Heart left ventricle (tissue), 16 donors: ENCODE measurements around the gene DNAJA3. TPM values are rescaled to one million over a fixed set of nuclear protein-coding genes. Genes with fewer than 3 reads are reported as not detected.

Experiments used
- ATAC-seq, 4 donors: fragments of 200-7000 bp; cut with Tn5 transposase; one replicate each; pipeline ENCODE4 v1.9.1; 2020 to 2022; ENCODE audit warnings: moderate library complexity in 4 of 4, mild to moderate bottlenecking in 3 of 4, moderate number of reproducible peaks in 1 of 4
- DNase-seq, 5 donors: peaks; one replicate each; pipeline ENCODE4 v3.0.0-alpha.2; 2020
- H3K27ac ChIP-seq, 12 donors: fragments of 200-600 bp; sonication (generic) in 4 of 12; one replicate each; pipeline versions ENCODE4 v1.5.0 to v1.8.0; 2016 to 2022; ENCODE audit warnings: mild to moderate bottlenecking in 2 of 12
- H3K27me3 ChIP-seq, 9 donors: fragments of 200-600 bp; sonication (generic) in 2 of 9; one replicate each; pipeline versions ENCODE4 v1.5.1 to v1.8.0; 2016 to 2022; ENCODE audit warnings: mild to moderate bottlenecking in 3 of 9
- H3K36me3 ChIP-seq, 9 donors: fragments of 200-600 bp; sonication (generic) in 2 of 9; one replicate each; pipeline versions ENCODE4 v1.5.0 to v1.8.0; 2018 to 2022; ENCODE audit warnings: mild to moderate bottlenecking in 2 of 9
- H3K4me1 ChIP-seq, 12 donors: fragments of 200-600 bp; sonication (generic) in 4 of 12; one replicate each; pipeline versions ENCODE4 v1.5.0 to v1.8.0; 2016 to 2022; ENCODE audit warnings: mild to moderate bottlenecking in 3 of 12
- H3K4me3 ChIP-seq, 12 donors: fragments of 200-600 bp; sonication (generic) in 4 of 12; one replicate each; pipeline versions ENCODE4 v1.5.0 to v1.8.0; 2017 to 2022; ENCODE audit warnings: mild to moderate bottlenecking in 9 of 12, moderate library complexity in 4 of 12
- H3K9me3 ChIP-seq, 12 donors: fragments of 200-600 bp; sonication (generic) in 4 of 12; one replicate each; pipeline versions ENCODE4 v1.5.0 to v1.8.0; 2016 to 2022; ENCODE audit warnings: mild to moderate bottlenecking in 1 of 12
- CTCF ChIP-seq, 12 donors: fragments of 200-600 bp; sonication (generic) in 4 of 12; IDR thresholded peaks; one replicate each; pipeline versions ENCODE4 v1.5.0 to v1.8.0; 2018 to 2022; ENCODE audit warnings: antibody characterized with exemption in 12 of 12, mild to moderate bottlenecking in 5 of 12
- POLR2A ChIP-seq, 2 donors: fragments of 450-650 bp; IDR thresholded peaks; one replicate each; pipeline ENCODE4 v1.6.1; 2017; ENCODE audit warnings: antibody characterized with exemption in 2 of 2, mild to moderate bottlenecking in 2 of 2, moderate library complexity in 2 of 2
- WGBS, 4 donors: extraction: QIAGEN DNeasy Blood & Tissue Kit in 2 of 4; methylation state at CpG; one replicate each; pipeline versions ENCODE4 v1.1.5 to v1.1.7; 2013 to 2018; 5-methylcytosine and 5-hydroxymethylcytosine counted together
- intact Hi-C, 10 donors: fragments of 100-400 bp; cut with DNase I; formaldehyde crosslinking; loops; one replicate each; pipeline versions ENCODE4 v1.11.1 to v1.14.2; 2022
- polyA plus RNA-seq, 2 donors: library from polyadenylated mRNA; stranded (reverse); fragments of 200-250 nt; gene quantifications; one replicate each; pipeline ENCODE4 v1.2.3, GENCODE V29; 2013
- total RNA-seq, 9 donors: library from RNA; depleted of rRNA in 2 of 9; stranded (reverse); fragments of >200 nt in 2 of 9; fragmentation: NEBNext Ultra II Directional in 3 of 9; extraction: Animal tissue kit (Norgen Biotek cat#: 25700) in 3 of 9; gene quantifications; one replicate each; pipeline versions ENCODE4 v1.1.0 to v1.2.4, GENCODE V29; 2016 to 2023
- donor health status: ischemic (EF 13 %, LVEDD 7.1; RV severe dilation, severe dysfunction).
- donor health status: healthy with polysubstance abuse.
- donor health status: DM: no; HTN: yes; CAD: no.
- donor health status: DM: no; HTN: no; CAD: no.
- donor health status: ischemic (EF 25% LVEDD 6.9; RV normal size, moderate dysfunction).
- donor health status: ischemic (EF 25% LVEDD 5.7; RV mildly dilated, moderate dysfunction).
- donor health status: healthy.
- donor health status: DM: yes; HTN: yes; CAD: no.
- donor health status: ischemic (EF 35%, LVEDD 5.7; RV mildly dilated, moderate dysfunction).
- donor health status: nonischemic (EF 11% LVEDD 7.7; RV severe dilation, severe dysfunction).
- donor health status: DM: yes; HTN: yes; CAD: no.
- donor health status: PGD.
- donor health status: ischemic (EF 29% LVEDD 5.4; RV normal size, mild dysfunction).
- donor health status: nonischemic (EF 23%, LVEDD 6.1; RV moderate dilation, normal function).

DNAJA3 gene
- total and polyA plus RNA-seq, 11 donors: 47.4 to 88.4 (median 59.7) TPM

GRCh38 chr16:4494746-4495490 lies 69.2 kb downstream of the DNAJA3 start:
- TF ChIP-seq CTCF (IDR thresholded peaks at IDR 0.05): no peak
- no peak for TF ChIP-seq POLR2A (IDR thresholded peaks at IDR 0.05)
- ATAC-seq (peak in 1 of 4 donors; percentile 36), DNase-seq (no peak)
- Histone ChIP-seq H3K36me3 (peaks cover 0 to 39% (median 12%) of the 10 kb centered on the region in 9 donors), H3K4me1 (peaks cover under 1 to 38% (median 6%) of the 10 kb centered on the region in 12 donors), H3K9me3 (no peaks in the 10 kb centered on the region), H3K27me3 (no peaks in the 10 kb centered on the region), H3K4me3 (no peak overlapping the region), H3K27ac (peak overlapping the region in 1 of 12 donors; percentile 6)
- intact Hi-C loops: no loop called here
- 89 to 94% (median 92%) methylated on average over 6 of the region's 6 CpGs for WGBS, 4 donors

DNA sequence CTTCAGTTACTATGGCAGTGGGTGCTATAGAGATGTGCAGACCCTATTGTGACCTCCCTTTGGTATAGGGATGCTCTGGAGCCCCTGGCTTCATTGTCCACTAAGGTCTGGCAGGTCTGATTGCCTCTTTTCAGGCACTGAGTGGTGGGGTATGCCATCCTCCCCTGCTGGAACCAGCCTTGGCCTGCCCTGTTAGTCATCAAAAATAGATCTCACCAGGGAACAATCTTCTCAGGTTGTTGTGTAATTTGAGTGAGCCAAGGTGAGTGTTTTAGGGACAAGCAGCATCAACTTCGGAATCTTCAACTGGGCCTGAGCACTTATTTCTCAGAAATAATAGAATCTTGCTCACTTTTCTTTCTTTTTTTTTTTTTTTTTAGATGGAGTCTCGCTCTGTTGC lies 70.1 kb downstream of the DNAJA3 start:
- Histone ChIP-seq H3K9me3 (no peaks in the 10 kb centered on the region), H3K27ac (peak overlapping the region in 1 of 12 donors; percentile 8), H3K36me3 (peaks cover 0 to 33% (median 12%) of the 10 kb centered on the region in 9 donors), H3K4me3 (no peak overlapping the region), H3K27me3 (no peaks in the 10 kb centered on the region), H3K4me1 (peaks cover 2 to 47% (median 13%) of the 10 kb centered on the region in 12 donors)
- WGBS, 4 donors: 84 to 99% (median 98%) methylated on average over 2 of the region's 2 CpGs
- DNase-seq (no peak), ATAC-seq (no peak)
- no peak for TF ChIP-seq POLR2A (IDR thresholded peaks at IDR 0.05)
- TF ChIP-seq CTCF (IDR thresholded peaks at IDR 0.05): no peak
- intact Hi-C loops: no loop called here

GRCh38 chr16:4496305-4496704 lies 70.6 kb downstream of the DNAJA3 start:
- Histone ChIP-seq H3K4me1 (peaks cover 3 to 52% (median 18%) of the 10 kb centered on the region in 12 donors), H3K36me3 (peaks cover 0 to 30% (median 12%) of the 10 kb centered on the region in 9 donors), H3K4me3 (no peak overlapping the region), H3K9me3 (no peaks in the 10 kb centered on the region), H3K27me3 (no peaks in the 10 kb centered on the region), H3K27ac (peak overlapping the region in 1 of 12 donors; percentile 2)
- DNase-seq: no peak
- TF ChIP-seq POLR2A (IDR thresholded peaks at IDR 0.05) (no peak), CTCF (IDR thresholded peaks at IDR 0.05) (no peak)
- no peak for ATAC-seq
- WGBS, 4 donors: 94 to 98% (median 97%) methylated on average over 4 of the region's 4 CpGs
- intact Hi-C loops: no loop called here

- peaks cover 3 to 76% (median 30%) of the 10 kb centered on the region in 12 donors for H3K4me1 ChIP-seq
- H3K27ac ChIP-seq: no peak overlapping the region
- no peak overlapping the region for H3K4me3 ChIP-seq
- ATAC-seq (no peak), DNase-seq (no peak)
- WGBS, 4 donors: 83 to 87% (median 85%) methylated on average over 8 of the region's 8 CpGs
- peaks cover 0 to 25% (median 12%) of the 10 kb centered on the region in 9 donors for H3K36me3 ChIP-seq
- H3K9me3 ChIP-seq: no peaks in the 10 kb centered on the region
- H3K27me3 ChIP-seq: no peaks in the 10 kb centered on the region
- intact Hi-C loops: no loop called here
- no peak for TF ChIP-seq CTCF (IDR thresholded peaks at IDR 0.05)
Measured at GRCh38 chr16:4498546-4499195, 73.0 kb downstream of the DNAJA3 start.
